SKM-1 (cell line): Measurements from ENCODE around the gene SLC45A1.

Experiments
- DNase-seq: peaks from one replicate; lab custom pipeline; 2025; ENCODE audit not compliant: unreplicated experiment; lab: John Stamatoyannopoulos, UW

SLC45A1 gene

GRCh38 chr1:8352886-8353785, 35.2 kb downstream of the SLC45A1 start:
- no peak for DNase-seq

DNA sequence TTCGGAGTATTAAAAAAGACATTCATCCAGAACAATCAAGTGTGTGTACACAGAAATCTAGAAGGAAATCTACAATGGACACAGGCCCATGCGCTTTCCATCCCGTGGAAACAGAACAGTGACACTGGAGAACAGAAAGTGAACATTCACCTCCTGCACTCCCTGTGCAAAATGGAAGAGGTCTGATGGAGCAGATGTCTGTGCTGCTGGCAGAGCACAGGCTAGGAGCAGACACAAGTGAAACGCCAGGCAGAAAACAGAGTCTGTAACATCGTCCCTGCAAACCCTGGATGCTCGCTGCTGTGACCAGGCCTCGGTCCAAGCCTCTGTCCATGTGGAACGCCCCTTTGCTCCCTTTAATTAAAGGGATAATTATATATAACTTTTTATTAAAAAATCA, 36.1 kb downstream of the SLC45A1 start:
- DNase-seq: no peak

GRCh38 chr1:8355439-8356255, 37.7 kb downstream of the SLC45A1 start:
- DNase-seq: no peak

DNA sequence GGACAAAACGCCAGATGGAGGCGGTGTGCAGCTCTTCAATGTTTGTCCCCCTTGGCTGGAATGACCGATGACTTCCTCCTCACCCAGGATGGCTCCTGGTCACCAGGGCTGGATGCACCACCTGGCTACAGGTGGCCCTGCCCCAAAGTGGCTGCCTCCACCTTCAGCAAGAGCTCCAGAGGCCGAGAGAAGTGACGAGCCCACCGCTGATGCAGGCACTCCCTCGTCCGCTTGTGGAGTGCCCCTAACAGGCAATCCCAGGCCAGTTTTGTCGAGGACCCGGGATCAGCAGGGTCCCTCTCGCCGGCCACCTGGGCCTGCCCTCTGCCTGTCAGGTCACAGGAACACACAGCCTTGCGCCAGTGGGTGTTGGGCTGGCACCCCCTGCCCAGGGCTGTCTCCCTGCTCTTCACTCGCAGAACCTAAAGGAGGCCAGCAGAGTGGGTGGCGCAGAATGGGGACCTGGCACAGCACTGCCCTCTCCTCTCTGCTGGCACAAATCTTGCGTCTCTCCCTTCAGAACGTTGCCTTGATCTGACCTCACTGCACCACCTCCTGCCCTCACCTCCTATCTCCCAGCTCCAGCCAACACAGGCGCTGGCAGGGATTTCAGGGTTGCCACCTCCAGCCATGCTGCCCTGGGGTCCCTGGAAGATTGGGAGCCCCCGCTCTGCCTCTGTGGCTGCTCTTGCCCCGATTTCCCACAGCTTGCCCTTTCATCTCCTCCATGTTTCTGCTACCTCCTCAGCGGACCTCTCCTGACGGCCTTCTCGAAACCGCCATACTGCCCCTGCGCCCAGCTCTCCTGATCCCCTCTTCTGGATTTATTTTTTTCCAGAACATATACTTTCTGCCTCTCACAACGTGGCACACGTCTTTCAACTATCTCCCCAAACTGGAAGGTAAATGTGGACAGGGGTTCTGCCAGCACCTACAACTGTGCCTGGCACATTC, 38.6 kb downstream of the SLC45A1 start:
- DNase-seq: no peak

- no peak for DNase-seq
Measured at GRCh38 chr1:8357329-8358101, 39.6 kb downstream of the SLC45A1 start.

DNA sequence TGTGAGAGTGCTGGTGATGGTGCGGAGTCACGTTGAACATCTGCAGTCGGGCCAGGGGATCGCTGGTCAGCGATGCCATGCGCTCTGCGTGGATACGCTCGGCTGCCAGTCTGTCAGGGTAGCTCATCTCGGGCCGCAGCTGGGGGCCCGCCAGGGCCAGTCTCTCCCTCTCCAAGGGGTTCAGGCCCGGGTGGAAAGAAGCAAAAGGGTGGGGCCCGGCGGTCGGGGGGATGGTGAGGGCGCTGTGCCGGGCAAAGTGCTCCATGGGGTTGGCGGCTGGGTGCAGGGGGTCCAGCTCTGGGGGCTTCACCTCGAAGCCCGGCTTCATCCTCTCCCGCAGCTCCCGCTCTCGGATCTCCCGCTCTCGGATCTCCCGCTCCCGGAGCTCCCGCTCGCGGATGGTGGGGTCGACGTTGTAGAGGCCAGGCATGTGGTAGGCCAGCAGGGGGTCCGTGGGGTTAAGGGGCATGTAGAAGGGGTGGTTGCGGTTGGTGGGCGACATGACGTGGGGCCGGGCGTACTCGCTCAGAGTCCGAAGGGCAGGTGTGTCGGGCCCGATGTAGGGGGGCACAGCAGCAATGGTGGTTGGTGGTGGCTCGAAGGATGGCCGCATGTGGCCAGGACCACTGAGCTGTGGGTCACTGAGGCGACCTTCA, 40.5 kb downstream of the SLC45A1 start:
- no peak for DNase-seq

DNA sequence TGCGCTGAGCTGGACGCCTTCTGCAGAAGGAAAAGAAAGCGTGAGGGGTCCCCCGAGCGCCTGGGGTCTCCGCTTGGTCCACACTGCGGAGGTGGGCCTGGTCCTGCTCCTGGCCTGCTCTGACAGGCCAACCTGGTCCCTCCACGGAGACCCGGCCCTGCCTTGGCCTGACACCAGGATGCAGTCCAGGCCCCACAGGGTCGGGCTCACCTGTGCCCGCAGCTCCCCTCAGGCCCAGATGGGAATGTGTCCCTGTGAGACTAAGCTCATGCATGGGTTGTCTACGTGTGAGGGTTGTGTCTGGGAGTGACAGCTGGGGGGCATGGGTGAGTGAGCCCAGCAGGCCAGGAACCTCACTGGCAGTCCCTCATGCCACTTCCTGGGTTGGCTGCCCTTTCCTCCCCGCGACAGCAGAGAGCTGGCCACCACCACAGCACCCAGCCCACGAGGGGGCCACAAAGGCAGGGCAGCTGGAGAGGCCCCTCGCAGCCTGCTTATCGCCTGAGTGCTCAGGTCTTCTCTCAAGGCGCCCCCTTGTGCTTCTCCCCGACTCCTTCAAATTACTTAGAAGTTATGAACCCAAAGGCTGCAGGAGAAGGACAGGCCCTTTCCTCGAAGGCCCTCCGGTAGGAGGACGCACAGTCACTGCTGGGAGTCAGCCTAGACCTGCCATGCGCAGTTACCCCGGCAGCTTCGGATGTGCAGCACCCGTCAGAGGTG, 41.1 kb downstream of the SLC45A1 start:
- no peak for DNase-seq

DNA sequence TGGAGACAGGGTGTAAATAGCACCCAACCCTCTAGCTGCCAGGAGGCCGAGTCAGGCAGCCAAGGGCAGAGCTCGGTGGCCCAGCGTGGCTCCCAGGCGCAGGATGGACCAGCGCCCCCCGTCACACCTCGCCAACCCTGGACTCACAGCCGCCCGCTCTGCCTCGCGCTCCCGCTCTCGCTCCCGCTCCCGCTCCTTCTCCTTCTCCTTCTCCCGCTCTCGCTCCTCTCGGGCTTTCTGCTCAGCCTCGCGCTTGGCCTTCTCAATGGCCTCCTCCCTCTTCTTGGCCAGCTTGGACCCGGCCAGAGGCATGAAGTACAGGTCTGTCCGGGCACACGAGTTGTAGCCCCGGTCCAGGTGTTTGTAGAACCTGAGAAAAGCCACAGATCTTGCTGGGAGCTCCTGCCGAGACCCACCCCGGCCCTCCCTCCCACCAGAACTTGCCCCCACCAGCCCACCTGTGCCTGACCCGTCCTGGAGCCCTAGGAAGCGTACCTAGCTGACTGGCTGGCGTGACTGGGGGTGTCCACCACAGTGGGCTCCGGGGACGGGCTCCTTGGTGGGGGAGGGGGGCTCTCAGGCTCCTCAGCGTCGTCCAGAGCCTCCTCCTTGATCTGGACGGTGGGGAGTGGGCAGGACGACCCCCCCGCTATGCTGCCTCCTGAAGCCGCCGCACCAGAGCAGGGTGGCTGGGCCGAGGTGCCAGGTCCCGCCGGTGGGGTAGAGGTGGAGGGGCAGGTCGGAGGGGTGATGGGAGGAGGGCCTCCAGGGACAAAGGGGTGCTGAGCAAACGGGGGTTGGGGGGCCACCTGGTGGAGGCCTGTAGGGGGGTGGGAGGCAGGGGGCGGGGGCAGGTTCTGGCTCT, 41.9 kb downstream of the SLC45A1 start:
- no peak for DNase-seq

GRCh38 chr1:8360493-8361197, 42.7 kb downstream of the SLC45A1 start:
- no peak for DNase-seq

GRCh38 chr1:8361198-8361849, 43.4 kb downstream of the SLC45A1 start:
- no peak for DNase-seq

DNA sequence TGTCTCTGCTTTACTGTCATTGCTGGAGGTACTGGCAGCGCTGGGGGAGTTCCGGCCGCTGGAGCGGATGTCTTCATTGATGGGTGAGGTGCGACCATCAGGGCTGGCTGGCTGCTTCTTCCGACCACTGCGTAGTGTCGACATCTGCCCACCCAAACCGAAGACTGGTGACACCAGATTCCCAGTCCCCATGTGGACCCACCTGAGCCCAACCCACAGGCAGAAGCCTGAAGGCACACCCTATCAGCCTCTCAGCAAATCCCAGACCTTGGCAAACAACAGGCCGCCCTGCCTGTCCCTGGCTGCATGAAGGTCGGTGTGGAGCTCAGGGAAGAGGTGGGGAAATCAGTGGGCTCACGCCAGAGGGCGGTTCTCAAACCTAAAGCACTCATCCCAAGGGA, 44.8 kb downstream of the SLC45A1 start:
- DNase-seq: no peak

DNA sequence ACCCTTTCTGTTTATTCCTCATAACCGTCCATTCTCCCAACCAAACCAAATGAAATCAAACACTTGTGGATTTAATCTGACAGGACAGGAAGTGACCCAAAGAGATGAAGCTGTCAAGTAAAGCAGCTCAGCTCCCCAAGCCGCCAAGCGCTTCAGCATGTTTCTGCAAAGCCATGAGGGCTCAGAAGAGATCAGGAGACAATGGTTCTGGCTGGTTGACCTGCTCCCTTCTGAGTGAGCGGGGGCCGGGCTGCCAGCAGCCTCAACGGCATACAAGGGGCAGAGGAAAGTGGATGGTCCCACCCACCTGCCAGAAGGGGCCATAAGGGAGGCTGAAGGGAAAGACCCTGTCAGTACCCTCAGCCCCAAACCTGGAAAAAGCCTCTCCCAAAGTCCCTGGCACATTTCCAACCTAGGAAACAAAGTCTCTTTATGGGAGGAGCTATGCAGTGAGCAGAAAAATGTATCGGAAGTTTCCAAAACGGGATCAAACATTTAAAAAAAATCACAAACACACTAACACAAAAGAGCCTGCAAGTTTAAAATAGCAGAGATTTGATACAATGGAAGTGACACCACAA, 45.4 kb downstream of the SLC45A1 start:
- DNase-seq: no peak

DNA sequence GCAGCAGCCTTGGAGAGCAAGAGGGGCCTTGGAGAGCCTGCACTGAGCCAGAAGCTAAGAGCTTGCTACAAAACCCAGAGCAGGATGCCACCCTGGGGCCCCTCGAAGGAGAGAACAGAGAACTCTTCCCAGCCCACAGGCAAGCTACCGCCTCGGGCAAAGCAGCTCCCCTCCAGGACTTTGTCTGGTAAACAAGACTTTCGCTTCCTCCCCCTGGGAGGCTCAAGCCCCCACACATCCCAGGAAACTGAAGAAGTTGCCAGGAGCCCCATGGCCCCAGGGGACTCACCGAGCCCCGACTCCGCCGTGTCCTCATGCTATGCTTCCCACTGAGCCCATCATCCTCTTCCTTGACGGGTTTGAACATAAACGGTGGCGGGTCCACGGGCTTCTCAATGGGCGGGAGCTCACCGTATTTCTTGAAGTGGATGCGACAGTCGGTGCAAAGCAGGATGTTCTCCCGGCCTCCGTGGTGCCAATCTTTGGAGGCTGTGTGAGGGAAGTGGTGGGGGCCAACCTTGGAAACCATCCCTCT, 45.9 kb downstream of the SLC45A1 start:
- no peak for DNase-seq

GRCh38 chr1:8364528-8365442, 46.9 kb downstream of the SLC45A1 start:
- DNase-seq: no peak

DNA sequence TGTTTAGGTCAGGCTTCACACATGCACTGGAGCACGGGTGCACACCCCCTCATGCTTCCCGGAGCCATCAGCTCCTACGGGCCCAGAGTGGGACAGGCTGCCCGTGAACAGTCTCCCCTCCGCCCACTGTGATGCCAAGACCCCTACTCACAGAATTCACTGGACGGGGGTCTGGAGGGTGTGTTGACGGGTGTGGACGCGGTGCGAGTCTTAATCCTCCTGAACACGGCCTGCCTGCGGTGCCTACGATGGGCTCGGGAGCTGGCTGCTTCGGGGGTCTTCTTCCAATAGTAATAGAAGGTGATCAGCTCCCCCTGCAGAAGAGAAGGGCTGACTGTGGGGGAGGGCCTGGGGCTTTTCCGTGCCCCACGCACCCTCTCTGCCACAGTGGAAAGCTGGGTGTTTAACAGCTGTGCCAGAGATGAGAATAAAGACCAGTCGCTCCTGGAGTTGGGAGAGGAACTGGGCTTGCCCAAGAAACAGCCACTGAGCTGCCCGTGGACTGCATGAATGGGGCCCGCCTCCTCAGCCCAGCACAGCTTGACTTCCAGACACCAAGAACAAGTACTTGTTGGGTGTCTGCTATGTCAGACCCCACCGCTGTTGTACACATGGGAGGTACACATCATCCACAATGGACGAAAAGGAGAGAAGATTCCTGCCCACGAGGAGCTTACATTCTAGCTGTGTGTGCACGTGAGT, 47.9 kb downstream of the SLC45A1 start:
- DNase-seq: no peak
